Memory B cell (primary cell): ENCODE measurements around the gene B3GALT4.

Experiments used
- ATAC-seq: fragments of 150-1000 bp; cut with Tn5 transposase; 2 replicates; pipeline ENCODE4 v1.10.0; 2021; ENCODE audit warnings: low read depth, mild to moderate bottlenecking, moderate library complexity
- DNase-seq, 2 donors: peaks; one replicate each; pipeline ENCODE4 v3.0.0; 2022; ENCODE audit warnings: low spot score in 2 of 2
- H3K27ac Mint-ChIP-seq: one replicate; pipeline ENCODE4 v1.8.0; 2022; ENCODE audit warnings: mild to moderate bottlenecking, moderate library complexity, mixed read lengths
- H3K27me3 Mint-ChIP-seq: one replicate; pipeline ENCODE4 v1.8.0; 2022; ENCODE audit warnings: mixed read lengths
- H3K36me3 Mint-ChIP-seq: one replicate; pipeline ENCODE4 v1.8.0; 2022; ENCODE audit warnings: mild to moderate bottlenecking, mixed read lengths
- H3K4me1 Mint-ChIP-seq: one replicate; pipeline ENCODE4 v1.8.0; 2022; ENCODE audit warnings: mixed read lengths
- H3K4me3 Mint-ChIP-seq: one replicate; pipeline ENCODE4 v1.8.0; 2022; ENCODE audit warnings: mild to moderate bottlenecking, moderate library complexity, mixed read lengths
- H3K9me3 Mint-ChIP-seq: one replicate; pipeline ENCODE4 v1.8.0; 2022; ENCODE audit warnings: mixed read lengths

B3GALT4 gene, protein sequence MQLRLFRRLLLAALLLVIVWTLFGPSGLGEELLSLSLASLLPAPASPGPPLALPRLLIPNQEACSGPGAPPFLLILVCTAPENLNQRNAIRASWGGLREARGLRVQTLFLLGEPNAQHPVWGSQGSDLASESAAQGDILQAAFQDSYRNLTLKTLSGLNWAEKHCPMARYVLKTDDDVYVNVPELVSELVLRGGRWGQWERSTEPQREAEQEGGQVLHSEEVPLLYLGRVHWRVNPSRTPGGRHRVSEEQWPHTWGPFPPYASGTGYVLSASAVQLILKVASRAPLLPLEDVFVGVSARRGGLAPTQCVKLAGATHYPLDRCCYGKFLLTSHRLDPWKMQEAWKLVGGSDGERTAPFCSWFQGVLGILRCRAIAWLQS

GRCh38 chr6:33276864-33277662 is at the start of gene B3GALT4:
Gene B3GALT4, plus strand, starts transcription at chr6:33277123. Its CDS starts 297 bp downstream, at chr6:33277420.
- Mint-ChIP-seq H3K27me3 (no peaks in the 10 kb centered on the region), H3K36me3 (peaks cover 13% of the 10 kb centered on the region), H3K27ac (peak within 1 kb of the TSS; percentile 90), H3K4me3 (peak within 1 kb of the TSS; percentile 93), H3K4me1 (peaks cover 46% of the 10 kb centered on the region), H3K9me3 (no peaks in the 10 kb centered on the region)
- peak; percentile 70 to 79 for DNase-seq
- peak; percentile 73 for ATAC-seq

- no peaks in the 10 kb centered on the region for H3K4me1 Mint-ChIP-seq
- no peaks in the 10 kb centered on the region for H3K9me3 Mint-ChIP-seq
Measured at GRCh38 chr6:33235221-33235634, 41.7 kb upstream of the B3GALT4 start.

GRCh38 chr6:33236328-33236727 is 40.6 kb upstream of the B3GALT4 start:
- ATAC-seq, result no peak
- Mint-ChIP-seq H3K4me1 (peaks cover 3% of the 10 kb centered on the region), H3K4me3 (no peak overlapping the region), H3K9me3 (peaks cover 2% of the 10 kb centered on the region), H3K36me3 (peaks cover 2% of the 10 kb centered on the region), H3K27me3 (peaks cover 29% of the 10 kb centered on the region), H3K27ac (no peak overlapping the region)
- no peak for DNase-seq

More at GRCh38 chr6:33235221-33235634, 41.7 kb upstream of the B3GALT4 start:
- no peak overlapping the region for H3K4me3 Mint-ChIP-seq
- H3K27ac Mint-ChIP-seq, result no peak overlapping the region
- ATAC-seq, result no peak
- no peak for DNase-seq
- peaks cover 30% of the 10 kb centered on the region for H3K27me3 Mint-ChIP-seq
- no peaks in the 10 kb centered on the region for H3K36me3 Mint-ChIP-seq

DNA sequence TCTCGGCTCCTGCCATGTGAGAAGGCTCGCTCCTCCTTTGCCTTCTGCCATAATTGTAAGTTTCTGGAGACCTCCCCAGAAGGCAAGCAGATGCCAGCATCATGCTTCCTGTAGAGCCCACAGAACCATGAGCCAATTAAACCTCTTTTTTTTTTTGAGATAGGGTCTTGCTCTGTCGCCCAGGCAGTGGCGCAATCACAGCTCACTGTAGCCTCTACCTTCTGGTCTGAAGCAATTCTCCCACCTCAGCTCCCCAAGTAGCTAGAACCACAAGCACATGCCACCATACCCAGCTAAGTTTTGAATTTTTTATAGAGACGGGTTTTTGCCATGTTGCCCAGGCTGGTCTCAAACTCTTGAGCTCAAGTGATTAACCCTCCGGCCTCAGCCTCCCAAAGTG is 40.1 kb upstream of the B3GALT4 start:
- Mint-ChIP-seq H3K9me3 (peaks cover 2% of the 10 kb centered on the region), H3K4me1 (peaks cover 5% of the 10 kb centered on the region), H3K27me3 (peaks cover 26% of the 10 kb centered on the region), H3K4me3 (no peak overlapping the region), H3K27ac (no peak overlapping the region), H3K36me3 (peaks cover 2% of the 10 kb centered on the region)
- ATAC-seq, result no peak
- DNase-seq, result no peak

DNA sequence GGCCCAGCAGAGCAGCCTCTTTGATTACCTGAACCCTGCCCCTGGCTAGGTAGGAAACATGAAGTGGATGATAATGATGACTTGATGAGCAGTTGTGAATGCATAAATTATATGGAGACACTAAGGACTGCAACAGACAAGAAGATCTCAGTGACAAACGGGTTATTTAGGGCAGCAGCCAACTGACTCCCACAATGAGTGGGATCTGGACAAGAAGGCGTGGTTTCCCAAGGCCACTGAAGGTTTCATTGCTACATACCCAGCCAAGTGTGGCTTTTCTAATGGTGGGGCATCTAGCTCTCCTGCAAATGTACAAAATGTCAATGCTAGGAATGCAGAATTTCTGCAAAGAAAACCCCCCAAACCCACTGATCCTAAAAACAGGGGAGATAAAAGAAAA is 39.2 kb upstream of the B3GALT4 start:
- H3K27me3 Mint-ChIP-seq, result peaks cover 27% of the 10 kb centered on the region
- H3K4me1 Mint-ChIP-seq, result peaks cover 8% of the 10 kb centered on the region
- DNase-seq (no peak), ATAC-seq (no peak)
- peaks cover 2% of the 10 kb centered on the region for H3K9me3 Mint-ChIP-seq
- no peak overlapping the region for H3K4me3 Mint-ChIP-seq
- peaks cover 2% of the 10 kb centered on the region for H3K36me3 Mint-ChIP-seq
- no peak overlapping the region for H3K27ac Mint-ChIP-seq

- H3K4me1 Mint-ChIP-seq, result peaks cover 8% of the 10 kb centered on the region
- no peak overlapping the region for H3K27ac Mint-ChIP-seq
- ATAC-seq, result no peak
- peaks cover 14% of the 10 kb centered on the region for H3K27me3 Mint-ChIP-seq
- peaks cover 2% of the 10 kb centered on the region for H3K9me3 Mint-ChIP-seq
- no peak overlapping the region for H3K4me3 Mint-ChIP-seq
- peaks cover 2% of the 10 kb centered on the region for H3K36me3 Mint-ChIP-seq
- DNase-seq, result no peak
Measured at GRCh38 chr6:33241968-33242367, 35.0 kb upstream of the B3GALT4 start.

GRCh38 chr6:33243476-33243875 is 33.4 kb upstream of the B3GALT4 start:
- H3K36me3 Mint-ChIP-seq, result peaks cover 2% of the 10 kb centered on the region
- no peak for DNase-seq
- no peak for ATAC-seq
- H3K4me3 Mint-ChIP-seq, result no peak overlapping the region
- H3K4me1 Mint-ChIP-seq, result peaks cover 11% of the 10 kb centered on the region
- peaks cover 2% of the 10 kb centered on the region for H3K9me3 Mint-ChIP-seq
- no peak overlapping the region for H3K27ac Mint-ChIP-seq
- peaks cover 14% of the 10 kb centered on the region for H3K27me3 Mint-ChIP-seq

DNA sequence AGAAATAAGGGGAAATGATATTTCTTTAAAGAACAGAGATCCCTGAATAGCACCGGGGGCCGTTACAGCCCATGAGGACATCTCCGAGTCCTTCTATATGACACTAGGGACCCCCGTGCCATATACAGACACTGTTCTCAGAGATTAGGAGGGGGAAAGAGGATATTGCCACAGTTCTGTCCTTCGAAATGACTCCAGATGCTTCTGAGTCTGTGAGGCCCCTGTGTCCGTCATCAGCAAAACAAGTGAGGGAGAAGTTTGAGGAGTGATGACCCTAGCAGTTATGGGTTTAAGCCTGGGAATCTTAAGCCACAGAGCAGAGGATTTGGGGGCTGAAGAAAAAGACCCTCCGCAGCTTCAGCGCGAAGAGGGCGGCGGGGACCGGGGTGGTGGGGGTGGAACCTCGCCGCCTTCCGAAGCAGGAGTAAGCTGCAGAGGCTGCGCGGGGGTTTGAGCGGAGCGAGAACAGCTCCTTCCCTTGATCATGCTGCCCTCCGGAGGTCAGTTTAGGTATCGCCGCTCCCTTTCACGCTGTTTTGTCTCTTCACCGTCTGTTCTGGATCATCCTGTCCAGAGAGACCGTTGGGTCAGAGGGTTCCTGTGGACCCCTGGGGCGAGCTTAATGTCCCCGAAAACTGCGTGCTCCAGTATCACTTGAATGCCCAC is 28.8 kb upstream of the B3GALT4 start:
- H3K36me3 Mint-ChIP-seq, result peaks cover 11% of the 10 kb centered on the region
- ATAC-seq (peak; percentile 38), DNase-seq (peak; percentile 91 to 97)
- H3K4me3 Mint-ChIP-seq, result peak overlapping the region; percentile 87
- peaks cover 26% of the 10 kb centered on the region for H3K4me1 Mint-ChIP-seq
- peak overlapping the region; percentile 85 for H3K27ac Mint-ChIP-seq
- H3K27me3 Mint-ChIP-seq, result no peaks in the 10 kb centered on the region
- no peaks in the 10 kb centered on the region for H3K9me3 Mint-ChIP-seq

- H3K27ac Mint-ChIP-seq, result peak overlapping the region; percentile 85
- H3K9me3 Mint-ChIP-seq, result no peaks in the 10 kb centered on the region
- ATAC-seq, result peak; percentile 18
- H3K36me3 Mint-ChIP-seq, result peaks cover 11% of the 10 kb centered on the region
- DNase-seq, result no peak
- peaks cover 26% of the 10 kb centered on the region for H3K4me1 Mint-ChIP-seq
- no peaks in the 10 kb centered on the region for H3K27me3 Mint-ChIP-seq
- H3K4me3 Mint-ChIP-seq, result peak overlapping the region; percentile 87
Measured at GRCh38 chr6:33248643-33248931, 28.3 kb upstream of the B3GALT4 start.

DNA sequence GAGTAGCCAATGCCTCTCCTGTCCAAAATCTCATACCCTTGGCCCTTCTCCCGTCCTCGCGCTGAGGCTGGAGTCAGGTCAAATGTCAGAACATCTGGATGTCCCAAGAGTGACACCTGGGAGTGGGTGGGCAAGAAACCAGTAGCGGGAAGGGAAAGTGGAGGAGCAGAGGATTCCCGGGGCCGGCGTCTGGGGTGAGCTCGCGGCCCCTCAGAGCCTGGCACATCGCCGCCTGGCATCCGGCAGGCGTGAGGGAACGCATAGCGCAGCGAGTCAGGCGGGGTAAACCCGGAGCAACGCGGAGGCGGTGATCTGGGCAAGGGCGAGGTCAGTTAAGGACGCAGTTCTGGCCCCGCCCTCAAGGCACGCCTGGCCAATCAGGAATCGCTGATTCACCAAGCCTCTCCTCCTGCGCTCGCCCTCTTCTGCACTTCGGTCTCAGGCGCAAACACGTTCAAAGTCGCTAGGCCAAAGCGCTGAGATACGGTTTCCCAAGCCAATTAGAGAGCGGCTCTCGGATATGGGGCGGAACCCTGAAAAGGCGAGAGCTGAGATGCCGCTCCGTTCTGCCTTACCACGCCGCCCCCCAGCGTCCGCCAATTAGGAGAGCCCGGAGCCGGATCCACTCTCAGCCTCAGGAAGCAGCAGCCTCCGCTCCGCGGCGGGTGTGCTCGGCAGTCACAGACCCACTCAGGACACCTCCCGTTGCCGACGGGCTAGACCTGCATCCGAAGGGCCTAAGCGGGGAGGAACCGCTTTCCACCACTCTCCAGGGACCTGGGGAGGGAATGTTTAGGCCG is 27.8 kb upstream of the B3GALT4 start:
- peaks cover 11% of the 10 kb centered on the region for H3K36me3 Mint-ChIP-seq
- H3K4me3 Mint-ChIP-seq, result peak overlapping the region; percentile 87
- DNase-seq (peak; percentile 84 to 90), ATAC-seq (peak; percentile 84)
- H3K27me3 Mint-ChIP-seq, result no peaks in the 10 kb centered on the region
- H3K9me3 Mint-ChIP-seq, result no peaks in the 10 kb centered on the region
- H3K27ac Mint-ChIP-seq, result peak overlapping the region; percentile 85
- H3K4me1 Mint-ChIP-seq, result peaks cover 26% of the 10 kb centered on the region

GRCh38 chr6:33249732-33250630 is 26.9 kb upstream of the B3GALT4 start:
- DNase-seq (no peak), ATAC-seq (no peak)
- Mint-ChIP-seq H3K36me3 (peaks cover 11% of the 10 kb centered on the region), H3K27me3 (no peaks in the 10 kb centered on the region), H3K9me3 (no peaks in the 10 kb centered on the region), H3K27ac (peak overlapping the region; percentile 85), H3K4me1 (peaks cover 26% of the 10 kb centered on the region), H3K4me3 (peak overlapping the region; percentile 87)

DNA sequence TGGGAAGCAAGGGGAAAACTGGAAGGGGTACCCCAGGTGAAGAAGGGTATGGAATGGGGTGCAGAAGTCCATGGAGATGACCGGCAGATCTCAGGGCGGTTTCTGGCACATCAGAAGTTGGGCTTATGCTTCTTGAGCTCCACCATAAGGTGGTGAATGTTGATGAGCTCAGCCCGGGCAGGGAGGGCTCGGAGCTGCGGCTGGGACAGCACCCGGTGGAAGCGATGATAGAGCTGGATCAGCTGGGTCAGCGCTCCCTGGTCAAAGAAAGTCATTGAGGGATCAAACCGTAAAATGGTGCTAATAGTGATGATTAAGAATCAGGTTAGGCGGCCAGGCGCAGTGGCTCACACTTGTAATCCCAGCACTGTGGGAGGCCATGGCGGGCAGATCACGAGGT is 26.2 kb upstream of the B3GALT4 start:
- peaks cover 26% of the 10 kb centered on the region for H3K4me1 Mint-ChIP-seq
- H3K4me3 Mint-ChIP-seq, result peak overlapping the region; percentile 87
- H3K9me3 Mint-ChIP-seq, result no peaks in the 10 kb centered on the region
- no peak for ATAC-seq
- DNase-seq, result no peak
- H3K27me3 Mint-ChIP-seq, result no peaks in the 10 kb centered on the region
- H3K27ac Mint-ChIP-seq, result peak overlapping the region; percentile 82
- H3K36me3 Mint-ChIP-seq, result peaks cover 13% of the 10 kb centered on the region
